NT2/D1 (cell line): Measurements from ENCODE around the gene ARSK.

Experiments used
- SUZ12 ChIP-seq: IDR thresholded peaks from 2 replicates; pipeline ENCODE4 v1.6.1; 2011; ENCODE audit not compliant: insufficient read length, insufficient read depth; ENCODE audit errors: extremely low read depth
- YY1 ChIP-seq: IDR thresholded peaks from 2 replicates; pipeline ENCODE4 v1.6.1; 2011; ENCODE audit not compliant: insufficient read length, insufficient read depth

DNA sequence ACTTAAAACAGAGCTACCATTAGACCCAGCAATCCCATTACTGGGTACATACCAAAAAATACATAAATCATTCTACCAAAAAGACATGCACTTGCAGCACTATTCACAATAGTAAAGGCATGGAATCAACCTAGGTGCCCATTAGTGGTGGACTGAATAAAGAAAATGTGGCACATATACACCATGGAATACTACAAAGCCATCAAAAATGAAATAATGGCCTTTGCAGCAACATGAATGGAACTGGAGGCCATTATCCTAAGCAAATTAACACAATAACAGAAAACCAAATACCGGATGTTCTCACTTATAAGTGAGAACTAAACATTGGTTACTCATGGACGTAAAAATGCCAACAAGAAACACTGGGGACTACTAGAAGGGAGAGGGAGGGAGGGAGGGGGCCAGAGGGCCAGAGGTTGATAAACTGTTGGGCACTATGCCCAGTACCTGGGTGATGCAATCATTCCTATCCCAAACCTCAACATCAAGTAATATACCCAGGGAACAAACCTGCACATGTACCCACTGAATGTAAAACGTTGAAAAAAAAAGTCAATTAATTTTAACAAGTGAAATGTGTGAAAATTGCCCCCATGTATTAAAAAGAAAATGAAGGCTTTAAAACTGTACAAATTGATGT, 40.5 kb downstream of the ARSK start:
- TF ChIP-seq YY1 (no peak), SUZ12 (no peak)
